ENCODE measurements around the gene DEPDC4.

DEPDC4 gene

DNA sequence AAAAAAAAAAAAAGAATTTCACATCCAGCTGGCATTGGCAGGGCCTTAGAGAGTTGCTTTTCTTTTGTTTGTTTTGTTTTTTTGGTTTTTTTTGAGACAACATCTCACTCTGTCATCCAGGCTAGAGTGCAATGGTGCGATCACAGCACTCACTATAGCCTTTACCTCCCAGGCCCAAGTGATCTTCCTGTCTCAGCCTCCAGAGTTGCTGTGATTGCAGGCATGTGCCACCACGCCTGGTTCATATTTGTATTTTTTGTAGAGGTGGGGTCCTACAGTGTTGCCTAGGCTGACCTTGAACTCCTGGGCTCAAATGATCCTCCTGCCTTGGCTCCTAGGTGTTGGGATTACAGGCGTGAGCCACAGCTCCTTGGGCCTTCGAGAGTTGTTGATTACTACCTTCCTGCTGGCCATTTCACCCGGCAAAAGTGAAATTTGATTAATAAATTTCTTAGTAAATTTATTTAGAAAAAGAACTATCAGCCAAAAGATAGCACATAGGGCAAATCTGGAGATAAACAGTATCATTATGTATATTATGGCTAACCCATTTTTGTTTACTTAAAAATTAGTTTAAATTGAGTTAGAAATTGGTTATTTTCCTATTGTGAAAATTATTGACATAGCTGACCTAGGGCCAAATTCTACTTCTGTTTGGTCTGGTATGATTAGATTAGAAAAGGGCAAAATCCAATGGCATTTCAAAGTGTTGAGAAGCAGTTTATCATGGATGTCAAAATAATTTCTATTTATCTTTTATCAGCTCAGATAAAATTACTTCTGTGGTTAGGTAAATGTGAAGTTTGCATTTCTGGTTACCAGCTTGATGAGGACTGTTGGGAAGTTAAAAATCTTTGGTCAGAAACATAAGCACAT is 53.6 kb downstream of the DEPDC4 start:
- DNase-seq (ENCODE audit: low spot score) = no peak

GRCh38 chr12:100211698-100212097 is 55.2 kb downstream of the DEPDC4 start:
- no peak for DNase-seq (ENCODE audit: low spot score)

DNA sequence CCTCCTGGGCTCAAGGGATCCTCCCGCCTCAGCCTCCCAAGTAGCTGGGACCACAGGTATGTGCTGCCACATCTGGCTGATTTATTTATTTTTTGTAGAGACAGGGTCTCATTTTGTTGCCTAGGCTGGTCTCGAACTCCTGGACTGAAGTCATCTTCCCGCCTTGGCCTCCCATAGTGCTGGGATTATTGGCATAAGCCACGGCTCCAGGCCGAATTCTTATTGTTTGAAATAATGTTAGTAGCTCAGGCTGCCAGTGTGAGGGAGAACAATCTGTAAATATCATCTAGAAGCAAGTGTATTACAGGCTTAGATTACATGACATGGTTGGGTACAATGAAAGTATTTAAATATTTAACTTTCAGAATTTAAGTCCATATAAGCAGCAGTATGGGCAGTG is 58.0 kb downstream of the DEPDC4 start:
- DNase-seq (ENCODE audit: low spot score) = no peak

DNA sequence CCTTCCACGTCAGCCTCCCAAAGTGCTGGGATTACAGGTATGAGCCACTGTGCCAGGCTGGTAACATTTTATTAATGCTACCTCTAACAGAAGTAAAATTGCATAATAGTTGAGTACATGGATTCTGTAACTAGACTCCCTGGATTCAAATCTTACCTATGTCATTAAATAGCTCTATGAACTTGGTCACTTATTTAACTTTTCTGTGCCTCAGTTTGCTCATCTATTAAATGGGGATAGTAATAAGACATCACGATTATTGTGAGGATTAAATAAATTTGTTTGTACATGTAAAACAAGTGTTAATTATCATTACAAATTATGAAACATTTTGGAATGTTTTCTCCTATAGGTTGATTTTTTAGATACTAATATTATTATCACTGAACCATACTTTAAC is 59.6 kb downstream of the DEPDC4 start:
- no peak for DNase-seq (ENCODE audit: low spot score)

DNA sequence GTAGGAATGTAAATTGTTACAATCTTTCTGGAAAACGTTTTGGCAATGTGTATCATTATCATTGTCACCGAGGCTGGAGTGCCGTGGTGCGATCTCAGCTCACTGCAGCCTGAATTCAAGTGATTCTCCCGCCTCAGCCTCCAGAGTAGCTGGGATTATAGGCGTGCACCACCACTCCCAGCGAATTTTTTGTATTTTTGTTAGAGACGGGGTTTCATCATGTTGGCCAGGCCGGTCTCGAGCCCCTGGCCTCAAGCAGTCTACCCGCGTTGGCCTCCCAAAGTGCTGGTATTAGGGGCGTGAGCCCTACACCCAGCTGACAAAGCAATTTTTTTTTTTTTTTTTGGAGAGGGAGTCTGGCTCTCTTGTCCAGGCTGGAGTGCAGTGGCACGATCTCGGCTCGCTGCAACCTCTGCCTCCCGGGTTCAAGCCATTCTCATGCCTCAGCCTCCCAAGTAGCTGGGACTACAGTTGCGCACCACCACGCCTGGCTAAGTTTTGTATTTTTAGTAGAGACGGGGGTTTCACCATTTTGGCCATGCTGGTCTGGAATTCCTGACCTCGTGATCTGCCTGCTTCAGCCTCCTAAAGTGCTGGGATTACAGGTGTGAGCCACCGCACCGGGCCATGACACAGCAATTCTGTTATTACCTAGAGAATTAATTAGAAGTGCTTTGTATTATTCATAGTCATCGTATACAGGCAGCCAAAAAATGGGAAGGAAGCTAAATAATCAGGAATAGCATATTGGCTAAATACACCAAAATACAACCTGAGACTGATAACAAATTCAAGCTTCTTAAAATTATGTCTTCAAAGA is 65.1 kb downstream of the DEPDC4 start:
- DNase-seq (ENCODE audit: low spot score) = no peak

DNA sequence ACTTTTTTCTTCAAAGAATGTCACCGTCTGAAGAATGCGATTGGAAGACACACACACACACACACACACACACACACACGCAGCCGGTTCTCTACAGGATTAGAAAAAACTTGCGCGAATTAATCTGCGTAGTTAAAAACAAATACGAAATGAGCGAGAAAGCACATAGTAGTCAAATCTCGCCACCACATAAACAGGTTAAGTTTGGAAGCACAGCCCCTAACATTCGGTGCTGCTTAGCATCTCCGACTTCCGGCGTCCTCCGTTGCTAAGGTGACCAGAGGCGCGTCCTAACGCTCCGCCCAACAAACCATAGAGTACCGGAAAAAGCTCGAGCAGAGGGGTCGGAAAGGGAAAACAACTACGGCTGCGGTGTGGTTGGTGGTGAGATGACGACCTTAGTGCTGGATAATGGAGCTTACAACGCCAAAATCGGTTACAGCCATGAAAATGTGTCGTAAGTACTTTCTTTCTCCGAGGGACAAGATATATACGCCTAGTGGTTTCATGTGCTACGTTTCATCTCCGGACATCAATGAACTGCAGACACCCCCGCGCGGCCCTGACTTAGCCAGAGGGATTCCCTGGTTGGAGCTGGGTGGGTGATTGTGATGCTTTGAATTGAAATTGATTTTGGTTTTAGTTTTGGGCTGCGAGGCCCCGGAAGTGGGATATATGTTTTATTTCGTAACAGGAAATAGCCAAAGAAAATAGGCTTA is 66.3 kb downstream of the DEPDC4 start, which contains the start of gene ACTR6:
TSS of gene ACTR6 (plus strand) at position 353 of the 719 bp plus-strand sequence. CDS start at position 390, 37 bp downstream.
- peak; percentile 93 for DNase-seq (ENCODE audit: low spot score)

GRCh38 chr12:100199347-100200149 is 67.3 kb downstream of the DEPDC4 start:
- DNase-seq (ENCODE audit: low spot score) = no peak

- DNase-seq (ENCODE audit: low spot score) = no peak
Measured at GRCh38 chr12:100199023-100199346, 67.9 kb downstream of the DEPDC4 start.

DNA sequence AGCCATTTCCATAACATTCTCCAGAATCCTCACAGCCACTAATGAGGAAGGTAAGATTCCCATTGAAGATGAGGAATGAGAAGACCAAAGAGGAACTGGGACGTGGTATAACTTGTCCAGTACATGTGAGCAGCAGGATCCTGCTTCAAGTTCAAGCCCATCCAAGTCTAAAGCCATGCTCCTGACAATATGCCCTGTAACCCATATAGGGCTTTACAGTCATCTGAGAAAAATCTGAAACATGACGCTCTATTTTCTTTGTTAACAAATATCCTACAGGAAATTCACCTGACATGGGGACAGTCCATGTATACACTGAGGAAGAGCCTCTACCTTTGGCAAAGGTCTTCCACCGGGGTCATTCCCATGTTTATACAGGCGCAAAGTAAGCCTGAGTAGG is 69.4 kb downstream of the DEPDC4 start:
- no peak for DNase-seq (ENCODE audit: low spot score)

DNA sequence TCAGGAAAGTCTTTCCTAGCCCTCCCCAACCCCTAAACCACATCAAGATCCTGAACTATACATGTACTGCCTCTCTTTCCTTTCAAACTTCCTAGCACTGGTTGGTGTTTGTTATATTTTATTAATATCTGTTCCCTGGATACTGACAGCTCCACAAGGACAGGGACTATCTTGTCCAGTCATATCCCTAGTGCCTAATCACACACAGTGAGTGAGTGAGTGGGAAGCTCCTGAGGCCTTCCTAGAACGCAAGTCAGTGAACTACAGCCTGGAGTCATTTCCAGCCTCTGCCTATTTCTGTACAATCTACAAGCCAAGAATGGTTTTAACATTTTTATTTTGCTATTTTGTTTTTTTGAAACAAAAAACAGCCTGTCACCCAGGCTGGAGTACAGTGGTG is 73.8 kb downstream of the DEPDC4 start:
- DNase-seq (ENCODE audit: low spot score) = no peak
